ENCODE data around the gene CENPO. TPM values are rescaled to one million over a fixed set of nuclear protein-coding genes. Genes with fewer than 3 reads are reported as not detected.

The CENPO gene
- total RNA-seq, 1 experiment from 2014 or later, result 14.9 TPM

- H3K27me3 Mint-ChIP-seq (ENCODE audit: insufficient read depth, unreplicated experiment), result no peaks in the 10 kb centered on the region
- H3K4me1 Mint-ChIP-seq (ENCODE audit: insufficient read depth, unreplicated experiment), result peaks cover 5% of the 10 kb centered on the region
- no peaks in the 10 kb centered on the region for H3K9me3 Mint-ChIP-seq (ENCODE audit: unreplicated experiment)
- ChIA-PET CTCF (interaction anchor here (0.7 kb wide), 1 partner anchor 84 kb away, joined by 3 read pairs; no protein-coding TSS in a partner anchor), POLR2A (no interaction called here)
- no peak overlapping the region for H3K27ac Mint-ChIP-seq (ENCODE audit: low read depth, unreplicated experiment)
- TF ChIP-seq, protein P1, sequence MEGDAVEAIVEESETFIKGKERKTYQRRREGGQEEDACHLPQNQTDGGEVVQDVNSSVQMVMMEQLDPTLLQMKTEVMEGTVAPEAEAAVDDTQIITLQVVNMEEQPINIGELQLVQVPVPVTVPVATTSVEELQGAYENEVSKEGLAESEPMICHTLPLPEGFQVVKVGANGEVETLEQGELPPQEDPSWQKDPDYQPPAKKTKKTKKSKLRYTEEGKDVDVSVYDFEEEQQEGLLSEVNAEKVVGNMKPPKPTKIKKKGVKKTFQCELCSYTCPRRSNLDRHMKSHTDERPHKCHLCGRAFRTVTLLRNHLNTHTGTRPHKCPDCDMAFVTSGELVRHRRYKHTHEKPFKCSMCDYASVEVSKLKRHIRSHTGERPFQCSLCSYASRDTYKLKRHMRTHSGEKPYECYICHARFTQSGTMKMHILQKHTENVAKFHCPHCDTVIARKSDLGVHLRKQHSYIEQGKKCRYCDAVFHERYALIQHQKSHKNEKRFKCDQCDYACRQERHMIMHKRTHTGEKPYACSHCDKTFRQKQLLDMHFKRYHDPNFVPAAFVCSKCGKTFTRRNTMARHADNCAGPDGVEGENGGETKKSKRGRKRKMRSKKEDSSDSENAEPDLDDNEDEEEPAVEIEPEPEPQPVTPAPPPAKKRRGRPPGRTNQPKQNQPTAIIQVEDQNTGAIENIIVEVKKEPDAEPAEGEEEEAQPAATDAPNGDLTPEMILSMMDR (IDR thresholded peaks at IDR 0.05; ENCODE audit: unreplicated experiment), result no peak
- no peak overlapping the region for H3K4me3 Mint-ChIP-seq (ENCODE audit: unreplicated experiment)
- DNase-seq (ENCODE audit: unreplicated experiment), result no peak
- intact Hi-C loops (cut with micrococcal nuclease), result no loop called here
- BruUV-seq (replicated peaks), result no TSS peak
- H3K36me3 Mint-ChIP-seq (ENCODE audit: insufficient read depth, unreplicated experiment), result peaks cover 14% of the 10 kb centered on the region
Observed at GRCh38 chr2:24859968-24860600, 66.9 kb downstream of the CENPO start.

GRCh38 chr2:24860631-24861030 lies 67.4 kb downstream of the CENPO start:
- Mint-ChIP-seq H3K36me3 (ENCODE audit: insufficient read depth, unreplicated experiment) (peaks cover 14% of the 10 kb centered on the region), H3K9me3 (ENCODE audit: unreplicated experiment) (no peaks in the 10 kb centered on the region), H3K27me3 (ENCODE audit: insufficient read depth, unreplicated experiment) (no peaks in the 10 kb centered on the region), H3K4me3 (ENCODE audit: unreplicated experiment) (no peak overlapping the region), H3K27ac (ENCODE audit: low read depth, unreplicated experiment) (no peak overlapping the region), H3K4me1 (ENCODE audit: insufficient read depth, unreplicated experiment) (no peaks in the 10 kb centered on the region)
- intact Hi-C loops (cut with micrococcal nuclease), result no loop called here
- TF ChIP-seq, protein P1 (IDR thresholded peaks at IDR 0.05; ENCODE audit: unreplicated experiment), result no peak
- no TSS peak for BruUV-seq (replicated peaks)
- ChIA-PET POLR2A (no interaction called here), CTCF (interaction anchor here (0.7 kb wide), 1 partner anchor 83 kb away, joined by 3 read pairs; no protein-coding TSS in a partner anchor)
- DNase-seq (ENCODE audit: unreplicated experiment), result no peak

DNA sequence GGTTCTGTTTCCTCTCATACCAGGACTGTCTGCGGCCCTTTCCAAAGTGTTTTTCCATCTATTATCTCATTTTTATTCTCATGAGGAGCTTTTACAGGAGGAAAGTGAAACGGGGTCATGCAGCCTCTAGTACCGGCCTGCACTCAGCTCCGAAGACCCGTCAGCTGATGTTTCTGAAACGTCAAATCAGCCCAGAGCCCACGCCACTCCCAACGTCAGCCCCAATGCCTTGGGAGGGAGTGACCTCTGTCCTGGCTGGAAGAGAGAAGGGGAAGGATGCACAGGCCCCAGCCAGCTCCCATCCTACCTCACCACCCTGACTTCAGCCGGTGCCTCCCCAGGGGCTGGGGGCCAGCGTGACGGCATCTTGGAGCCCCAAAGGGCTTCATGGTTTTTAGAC lies 68.3 kb downstream of the CENPO start:
- CTCF ChIA-PET, result interaction anchor here (0.7 kb wide), 1 partner anchor 634 kb away, joined by 3 read pairs; no protein-coding TSS in a partner anchor
- DNase-seq (ENCODE audit: unreplicated experiment), result no peak
- Mint-ChIP-seq H3K36me3 (ENCODE audit: insufficient read depth, unreplicated experiment) (peaks cover 9% of the 10 kb centered on the region), H3K9me3 (ENCODE audit: unreplicated experiment) (no peaks in the 10 kb centered on the region), H3K4me3 (ENCODE audit: unreplicated experiment) (no peak overlapping the region), H3K27ac (ENCODE audit: low read depth, unreplicated experiment) (no peak overlapping the region), H3K27me3 (ENCODE audit: insufficient read depth, unreplicated experiment) (no peaks in the 10 kb centered on the region), H3K4me1 (ENCODE audit: insufficient read depth, unreplicated experiment) (no peaks in the 10 kb centered on the region)
- POLR2A ChIA-PET, result no interaction called here
- TF ChIP-seq, protein P1 (IDR thresholded peaks at IDR 0.05; ENCODE audit: unreplicated experiment), result no peak
- intact Hi-C loops (cut with micrococcal nuclease), result no loop called here
- BruUV-seq (replicated peaks), result no TSS peak

GRCh38 chr2:24863641-24864040 lies 70.4 kb downstream of the CENPO start:
- Mint-ChIP-seq H3K27ac (ENCODE audit: low read depth, unreplicated experiment) (no peak overlapping the region), H3K9me3 (ENCODE audit: unreplicated experiment) (no peaks in the 10 kb centered on the region), H3K36me3 (ENCODE audit: insufficient read depth, unreplicated experiment) (peaks cover 8% of the 10 kb centered on the region), H3K27me3 (ENCODE audit: insufficient read depth, unreplicated experiment) (no peaks in the 10 kb centered on the region), H3K4me3 (ENCODE audit: unreplicated experiment) (no peak overlapping the region), H3K4me1 (ENCODE audit: insufficient read depth, unreplicated experiment) (no peaks in the 10 kb centered on the region)
- intact Hi-C loops (cut with micrococcal nuclease), result no loop called here
- ChIA-PET CTCF (interaction anchor here (0.9 kb wide), 1 partner anchor 273 kb away, joined by 3 read pairs; no protein-coding TSS in a partner anchor), POLR2A (no interaction called here)
- no TSS peak for BruUV-seq (replicated peaks)
- no peak for DNase-seq (ENCODE audit: unreplicated experiment)
- TF ChIP-seq, protein P1 (IDR thresholded peaks at IDR 0.05; ENCODE audit: unreplicated experiment), result no peak

All from MCF 10A (cell line).